Liver (tissue), 9 donors: ENCODE results near the gene UMAD1. TPM values are rescaled to one million over a fixed set of nuclear protein-coding genes. Genes with fewer than 3 reads are reported as not detected.

ENCODE experiments used
- DNase-seq: peaks from one replicate; pipeline ENCODE4 v3.0.0-alpha.2; 2017; ENCODE audit warnings: low spot score
- H3K27ac ChIP-seq, 2 donors: one replicate each; pipeline ENCODE4 v1.7.0; 2013; ENCODE audit warnings: inconsistent platforms in 2 of 2, low read length in 2 of 2, control low read depth in 1 of 2, low read depth in 1 of 2, mild to moderate bottlenecking in 1 of 2
- H3K27me3 ChIP-seq, 4 donors: one replicate each; pipeline versions ENCODE4 v1.6.1 to v1.7.0; 2013; ENCODE audit warnings: low read length in 3 of 4, inconsistent platforms in 1 of 4, mild to moderate bottlenecking in 1 of 4, moderate library complexity in 1 of 4; ENCODE audit not compliant: control insufficient read depth in 4 of 4, insufficient read depth in 4 of 4
- H3K36me3 ChIP-seq, 4 donors: one replicate each; pipeline versions ENCODE4 v1.6.1 to v1.7.0; 2013; ENCODE audit warnings: low read length in 3 of 4, mild to moderate bottlenecking in 3 of 4, low read depth in 1 of 4, moderate library complexity in 1 of 4; ENCODE audit not compliant: control insufficient read depth in 4 of 4, insufficient read depth in 3 of 4
- H3K4me1 ChIP-seq, 4 donors: one replicate each; pipeline versions ENCODE4 v1.6.1 to v1.7.0; 2013; ENCODE audit warnings: low read length in 3 of 4, mild to moderate bottlenecking in 3 of 4, moderate library complexity in 1 of 4; ENCODE audit not compliant: control insufficient read depth in 4 of 4, insufficient read depth in 4 of 4
- H3K4me3 ChIP-seq, 3 donors: one replicate each; pipeline versions ENCODE4 v1.6.1 to v1.7.0; 2013; ENCODE audit warnings: low read length in 3 of 3, control low read depth in 1 of 3, low read depth in 1 of 3, mild to moderate bottlenecking in 1 of 3
- H3K9ac ChIP-seq, 2 donors: one replicate each; pipeline ENCODE4 v1.7.0; 2013; ENCODE audit warnings: low read length in 2 of 2, mild to moderate bottlenecking in 2 of 2, moderate library complexity in 2 of 2, control low read depth in 1 of 2, low read depth in 1 of 2
- H3K9me3 ChIP-seq, 4 donors: one replicate each; pipeline versions ENCODE4 v1.6.1 to v1.7.0; 2013; ENCODE audit warnings: low read length in 3 of 4; ENCODE audit not compliant: control insufficient read depth in 4 of 4
- ATF3 ChIP-seq: IDR thresholded peaks from 2 replicates; pipeline ENCODE4 v1.6.1; 2016; ENCODE audit warnings: antibody characterized with exemption
- CTCF ChIP-seq: fragments of 150-350 bp; IDR thresholded peaks from 2 replicates; pipeline ENCODE4 v1.5.1; 2017; ENCODE audit warnings: improper control_type of control experiment, low read depth, low read length; ENCODE audit not compliant: missing input control
- EGR1 ChIP-seq, 2 donors: IDR thresholded peaks; 2 replicates each; pipeline ENCODE4 v1.6.1; 2016 to 2018; ENCODE audit warnings: antibody characterized with exemption in 2 of 2, low read depth in 2 of 2
- FOXA1 ChIP-seq: IDR thresholded peaks from 2 replicates; pipeline ENCODE4 v1.6.1; 2016; ENCODE audit warnings: antibody characterized with exemption
- FOXA2 ChIP-seq: IDR thresholded peaks from 2 replicates; pipeline ENCODE4 v1.6.1; 2016; ENCODE audit warnings: antibody characterized with exemption
- GABPA ChIP-seq, 2 donors: IDR thresholded peaks in 1 of 2; conservative IDR thresholded peaks in 1 of 2; 2 replicates each; pipeline ENCODE4 v1.6.1; 2016; ENCODE audit warnings: antibody characterized with exemption in 2 of 2, mild to moderate bottlenecking in 1 of 2, moderate library complexity in 1 of 2
- HNF4A ChIP-seq, 2 donors: conservative IDR thresholded peaks; 2 replicates each; pipeline ENCODE4 v1.6.1; 2016; ENCODE audit warnings: antibody characterized with exemption in 2 of 2, mild to moderate bottlenecking in 2 of 2
- HNF4G ChIP-seq: IDR thresholded peaks from 2 replicates; pipeline ENCODE4 v1.6.1; 2016; ENCODE audit warnings: antibody characterized with exemption
- JUND ChIP-seq, 2 donors: IDR thresholded peaks; 2 replicates each; pipeline ENCODE4 v1.6.1; 2016; ENCODE audit warnings: antibody characterized with exemption in 2 of 2
- MAX ChIP-seq: IDR thresholded peaks from 2 replicates; pipeline ENCODE4 v1.6.1; 2016; ENCODE audit warnings: antibody characterized with exemption
- NR2F2 ChIP-seq: IDR thresholded peaks from 2 replicates; pipeline ENCODE4 v1.6.1; 2016; ENCODE audit warnings: antibody characterized with exemption
- RAD21 ChIP-seq, 2 donors: IDR thresholded peaks; 2 replicates each; pipeline ENCODE4 v1.6.1; 2016; ENCODE audit warnings: antibody characterized with exemption in 2 of 2, mild to moderate bottlenecking in 2 of 2
- REST ChIP-seq: IDR thresholded peaks from 2 replicates; pipeline ENCODE4 v1.6.1; 2016; ENCODE audit warnings: antibody characterized with exemption, mild to moderate bottlenecking
- RXRA ChIP-seq, 2 donors: IDR thresholded peaks; 2 replicates each; pipeline ENCODE4 v1.6.1; 2017 to 2018; ENCODE audit warnings: antibody characterized with exemption in 2 of 2, mild to moderate bottlenecking in 1 of 2
- SP1 ChIP-seq: IDR thresholded peaks from 2 replicates; pipeline ENCODE4 v1.6.1; 2018; ENCODE audit warnings: antibody characterized with exemption, mild to moderate bottlenecking
- TAF1 ChIP-seq: conservative IDR thresholded peaks from 2 replicates; pipeline ENCODE4 v1.6.1; 2016; ENCODE audit warnings: antibody characterized with exemption, mild to moderate bottlenecking
- YY1 ChIP-seq: IDR thresholded peaks from 2 replicates; pipeline ENCODE4 v1.6.1; 2016; ENCODE audit warnings: antibody characterized with exemption, mild to moderate bottlenecking
- WGBS: extraction: QIAGEN DNeasy Blood & Tissue Kit; methylation state at CpG from one replicate; pipeline ENCODE4 v1.1.7; 2013; 5-methylcytosine and 5-hydroxymethylcytosine counted together
- polyA plus RNA-seq, 2 donors: library from polyadenylated mRNA; stranded (reverse) in 1 of 2; unstranded in 1 of 2; fragments of 200-250 nt in 1 of 2; fragments of >200 nt in 1 of 2; fragmentation: Nextera tagmentation in 1 of 2; extraction: Ambion mirVana in 1 of 2; gene quantifications; one replicate each; pipeline versions ENCODE4 v1.2.1 to v1.2.3, GENCODE V29; 2013 to 2015
- total RNA-seq, 2 donors: library from RNA; depleted of rRNA; stranded (reverse); fragments of >200 nt; gene quantifications; one replicate each; pipeline ENCODE4 v1.2.3, GENCODE V29; 2014
- donor health status: healthy.
- donor health status: healthy.
- donor health status: healthy.
- donor health status: healthy.
- donor health status: healthy.

Gene UMAD1
- total and polyA plus RNA-seq, 4 donors: 5.9 to 12.2 (median 7.9) TPM

GRCh38 chr7:7706101-7706511 is 65.6 kb downstream of the UMAD1 start (continued):
- TF ChIP-seq JUND (IDR thresholded peaks at IDR 0.05): no peak
- TF ChIP-seq ATF3: no peak
- TF ChIP-seq EGR1 (IDR thresholded peaks at IDR 0.05; ENCODE audit: low read depth in 2 of 2): no peak
- TF ChIP-seq NR2F2: no peak
- TF ChIP-seq SP1: no peak
- no peak for TF ChIP-seq RXRA (IDR thresholded peaks at IDR 0.05)
- TF ChIP-seq FOXA1: no peak
- no peak for TF ChIP-seq HNF4A (conservative IDR thresholded peaks at IDR 0.05)
- no peak for TF ChIP-seq RAD21 (IDR thresholded peaks at IDR 0.05)
- TF ChIP-seq HNF4G: no peak

GRCh38 chr7:7706556-7707172 is 66.1 kb downstream of the UMAD1 start:
- whole genome bisulfite sequencing: 88% methylated on average over 4 of the region's 4 CpGs
- H3K27ac ChIP-seq: no peak overlapping the region
- no peak overlapping the region for H3K9ac ChIP-seq
- H3K4me1 ChIP-seq: peaks cover 0 to 7% (median 0%) of the 10 kb centered on the region in 4 donors
- H3K9me3 ChIP-seq: no peaks in the 10 kb centered on the region
- H3K36me3 ChIP-seq: no peaks in the 10 kb centered on the region
- DNase-seq: no peak
- no peaks in the 10 kb centered on the region for H3K27me3 ChIP-seq
- no peak overlapping the region for H3K4me3 ChIP-seq
- TF ChIP-seq TAF1: no peak
- no peak for TF ChIP-seq RXRA (IDR thresholded peaks at IDR 0.05)
- no peak for TF ChIP-seq HNF4A (conservative IDR thresholded peaks at IDR 0.05)
- no peak for TF ChIP-seq CTCF
- no peak for TF ChIP-seq RAD21 (IDR thresholded peaks at IDR 0.05)
- TF ChIP-seq HNF4G: no peak
- no peak for TF ChIP-seq REST
- no peak for TF ChIP-seq EGR1 (IDR thresholded peaks at IDR 0.05; ENCODE audit: low read depth in 2 of 2)
- TF ChIP-seq GABPA (IDR thresholded peaks at IDR 0.05 in 1 of 2, conservative IDR thresholded peaks at IDR 0.05 in 1 of 2): no peak
- TF ChIP-seq SP1: no peak
- no peak for TF ChIP-seq FOXA1
- no peak for TF ChIP-seq YY1
- TF ChIP-seq MAX: no peak
- TF ChIP-seq NR2F2: no peak
- no peak for TF ChIP-seq JUND (IDR thresholded peaks at IDR 0.05)
- no peak for TF ChIP-seq FOXA2
- no peak for TF ChIP-seq ATF3
